ENCODE data around the gene AHCY. TPM values are rescaled to one million over a fixed set of nuclear protein-coding genes. Genes with fewer than 3 reads are reported as not detected.
"Not testable (repeated sequence)": the region's sequence is repeated elsewhere in the genome, so short reads cannot be mapped to it uniquely, and the experiment has no call there.

The AHCY gene
- total and polyA plus RNA-seq, 2 of the 4 experiments (the other 2 are of a cell fraction) = 138 to 210 TPM

- H3K9ac ChIP-seq (ENCODE audit: low read depth, low read length) = no peak overlapping the region
- H2BK120ac ChIP-seq (ENCODE audit: low read depth, low read length) = no peak overlapping the region
- H3K56ac ChIP-seq (ENCODE audit: extremely low read depth, insufficient read depth, low read length) = no peak overlapping the region
- no peak for DNase-seq
- CTCF ChIA-PET = no interaction called here
- H2BK15ac ChIP-seq (ENCODE audit: low read depth, low read length) = no peak overlapping the region
- no peaks in the 10 kb centered on the region for H3K27me3 ChIP-seq (ENCODE audit: control insufficient read depth, insufficient read depth, low read length)
- no peak overlapping the region for H2AFZ ChIP-seq (replicated peaks; ENCODE audit: low read length, poor library complexity)
- H2BK5ac ChIP-seq (ENCODE audit: low read depth, low read length, poor library complexity, severe bottlenecking) = no peak overlapping the region
- in situ Hi-C loops (cut with MboI; ENCODE audit: low sequenced_read_pairs) (no loop called here), dilution Hi-C loops (cut with HindIII; ENCODE audit: low sequenced_read_pairs, unreplicated experiment) (no loop called here), intact Hi-C loops (cut with micrococcal nuclease) (no loop called here)
- H3K4me3 ChIP-seq (ENCODE audit: insufficient read depth, low read depth, low read length) = no peak overlapping the region
- no peaks in the 10 kb centered on the region for H3K9me3 ChIP-seq (ENCODE audit: control insufficient read depth, insufficient read depth, low read length)
- peaks cover 6% of the 10 kb centered on the region for H3K4me1 ChIP-seq (ENCODE audit: control insufficient read depth, insufficient read depth, low read length)
- 100% methylated on average over 2 of the region's 7 CpGs; no CpG with 5 or more reads in 1 of the 2 experiments for WGBS, 2 experiments (ENCODE audit: extremely low coverage in 2 of 2, insufficient read length in 1 of 2)
- H2BK20ac ChIP-seq (ENCODE audit: low read depth, low read length) = no peak overlapping the region
- ATAC-seq (ENCODE audit: low read depth) = no peak
- no peak overlapping the region for H4K8ac ChIP-seq (ENCODE audit: low read depth in 2 of 2, low read length in 2 of 2)
- no peak overlapping the region for H4K5ac ChIP-seq (ENCODE audit: low read depth, low read length)
- H3K4ac ChIP-seq (ENCODE audit: low read depth, low read length) = no peak overlapping the region
- no peak overlapping the region for H3K23ac ChIP-seq (ENCODE audit: low read depth, low read length)
- H2AK9ac ChIP-seq (replicated peaks; ENCODE audit: low read depth, low read length, poor library complexity) = no peak overlapping the region
- no peak overlapping the region for H3K18ac ChIP-seq (ENCODE audit: low read depth, low read length)
- no peak overlapping the region for H3K14ac ChIP-seq (replicated peaks; ENCODE audit: low read depth, low read length)
- no peaks in the 10 kb centered on the region for H3K36me3 ChIP-seq (ENCODE audit: control insufficient read depth, insufficient read depth, low read length)
- H3K79me1 ChIP-seq (ENCODE audit: low read depth in 1 of 2, low read length in 2 of 2) = no peaks in the 10 kb centered on the region
- H3K4me2 ChIP-seq (ENCODE audit: low read depth, low read length) = no peak overlapping the region
- no peak overlapping the region for H4K91ac ChIP-seq (ENCODE audit: insufficient read depth, low read depth, low read length)
- H3K9me1 ChIP-seq (ENCODE audit: insufficient read depth, low read length) = peaks cover 4% of the 10 kb centered on the region
- no peaks in the 10 kb centered on the region; the same call in 1 of the 2 replicates for H4K20me1 ChIP-seq (ENCODE audit: insufficient read depth, low read length)
- H2AK5ac ChIP-seq (ENCODE audit: low read depth, low read length) = 0 out of 2 replicates have a peak overlapping the region, but pooled peaks have one; percentile 1
- POLR2A ChIA-PET (ENCODE audit: unreplicated experiment) = no interaction called here
- BruUV-seq (replicated peaks) = no TSS peak
- no peak overlapping the region for H3K27ac ChIP-seq (ENCODE audit: insufficient read depth, low read length)
- no peak for TF ChIP-seq USF2 (IDR thresholded peaks at IDR 0.05; ENCODE audit: low read depth, low read length)
These were observed 28.7 kb upstream of the AHCY start for GRCh38 chr20:34331838-34332237.

GRCh38 chr20:34330861-34331544 lies 27.8 kb upstream of the AHCY start:
- H3K4me1 ChIP-seq (ENCODE audit: control insufficient read depth, insufficient read depth, low read length); H3K9me1 ChIP-seq (ENCODE audit: insufficient read depth, low read length); H3K9me3 ChIP-seq (ENCODE audit: control insufficient read depth, insufficient read depth, low read length); in situ Hi-C loops (cut with MboI; ENCODE audit: low sequenced_read_pairs); POLR2A ChIA-PET (ENCODE audit: unreplicated experiment); H3K18ac ChIP-seq (ENCODE audit: low read depth, low read length); H2BK5ac ChIP-seq (ENCODE audit: low read depth, low read length, poor library complexity, severe bottlenecking); H3K23ac ChIP-seq (ENCODE audit: low read depth, low read length); H4K5ac ChIP-seq (ENCODE audit: low read depth, low read length); DNase-seq; H3K36me3 ChIP-seq (ENCODE audit: control insufficient read depth, insufficient read depth, low read length); H4K91ac ChIP-seq (ENCODE audit: insufficient read depth, low read depth, low read length); H3K9ac ChIP-seq (ENCODE audit: low read depth, low read length); H4K8ac ChIP-seq (ENCODE audit: low read depth in 2 of 2, low read length in 2 of 2); H3K14ac ChIP-seq (replicated peaks; ENCODE audit: low read depth, low read length); H3K4ac ChIP-seq (ENCODE audit: low read depth, low read length); dilution Hi-C loops (cut with HindIII; ENCODE audit: low sequenced_read_pairs, unreplicated experiment); H3K4me2 ChIP-seq (ENCODE audit: low read depth, low read length); CTCF ChIA-PET; H3K56ac ChIP-seq (ENCODE audit: extremely low read depth, insufficient read depth, low read length); BruUV-seq (replicated peaks); H2AK9ac ChIP-seq (replicated peaks; ENCODE audit: low read depth, low read length, poor library complexity); H3K79me1 ChIP-seq (ENCODE audit: low read depth in 1 of 2, low read length in 2 of 2); H2AFZ ChIP-seq (replicated peaks; ENCODE audit: low read length, poor library complexity); H3K27me3 ChIP-seq (ENCODE audit: control insufficient read depth, insufficient read depth, low read length); intact Hi-C loops (cut with micrococcal nuclease); H3K27ac ChIP-seq (ENCODE audit: insufficient read depth, low read length); H2BK120ac ChIP-seq (ENCODE audit: low read depth, low read length); H3K4me3 ChIP-seq (ENCODE audit: insufficient read depth, low read depth, low read length); H2BK20ac ChIP-seq (ENCODE audit: low read depth, low read length); H2AK5ac ChIP-seq (ENCODE audit: low read depth, low read length); H4K20me1 ChIP-seq (ENCODE audit: insufficient read depth, low read length); ATAC-seq (ENCODE audit: low read depth); H2BK15ac ChIP-seq (ENCODE audit: low read depth, low read length): not testable (repeated sequence)
- no CpG with 5 or more reads among the region's 15 CpGs for WGBS, 2 experiments (ENCODE audit: extremely low coverage in 2 of 2, insufficient read length in 1 of 2)

Measured in IMR-90 (cell line).